Right kidney (tissue), 1 donor: ENCODE results near the gene PSMD9.
"Not testable (repeated sequence)": the region's sequence is repeated elsewhere in the genome, so short reads cannot be mapped to it uniquely, and the experiment has no call there.

Experiments used
- DNase-seq: peaks from one replicate; pipeline ENCODE4 v3.0.0-alpha.2; 2016

Gene PSMD9

DNA sequence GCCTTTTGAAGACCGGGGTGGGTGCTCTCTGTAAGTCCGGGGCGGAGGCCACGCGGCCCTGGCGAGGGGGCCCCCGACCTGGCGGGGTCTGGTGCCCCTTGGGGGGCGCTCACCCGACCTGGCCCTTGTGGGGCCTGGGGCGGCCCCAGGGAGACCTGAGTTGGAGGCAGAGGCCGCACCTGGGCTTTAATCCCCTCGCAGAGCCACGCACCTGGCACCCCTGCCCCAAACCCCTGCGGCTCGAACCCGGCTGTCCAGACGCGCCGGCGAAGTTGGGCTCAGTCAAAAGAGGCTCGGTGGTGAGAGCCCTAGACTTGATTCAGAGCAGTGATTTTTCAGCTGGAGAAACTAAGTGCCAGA lies 30.1 kb downstream of the PSMD9 start:
- peak; percentile 69 for DNase-seq

- no peak for DNase-seq
Observed at GRCh38 chr12:121921066-121921465, 32.5 kb downstream of the PSMD9 start.

DNA sequence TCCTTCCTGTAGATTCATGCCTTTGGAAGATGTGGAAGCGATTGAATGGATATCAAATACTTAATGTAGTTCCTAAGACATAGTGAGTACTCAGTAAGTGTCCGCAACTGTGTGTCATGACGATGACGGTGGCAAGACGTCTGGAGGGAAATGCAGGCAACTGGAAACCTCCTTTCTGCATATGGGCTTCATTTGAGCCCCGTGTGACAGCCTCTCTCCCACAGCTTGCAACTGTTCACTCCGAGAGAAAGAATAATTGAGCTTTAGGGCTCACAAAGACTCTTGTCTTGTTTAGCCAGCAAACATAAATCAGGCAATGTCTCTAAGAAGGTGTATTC lies 36.7 kb downstream of the PSMD9 start:
- no peak for DNase-seq

GRCh38 chr12:121926874-121927706 lies 38.5 kb downstream of the PSMD9 start:
- no peak for DNase-seq

GRCh38 chr12:121927813-121928212 lies 39.2 kb downstream of the PSMD9 start:
- no peak for DNase-seq

- DNase-seq, result not testable (repeated sequence)
Observed at GRCh38 chr12:121929545-121929944, 41.0 kb downstream of the PSMD9 start.

- DNase-seq, result no peak
Observed at GRCh38 chr12:121930862-121931261, 42.3 kb downstream of the PSMD9 start.

DNA sequence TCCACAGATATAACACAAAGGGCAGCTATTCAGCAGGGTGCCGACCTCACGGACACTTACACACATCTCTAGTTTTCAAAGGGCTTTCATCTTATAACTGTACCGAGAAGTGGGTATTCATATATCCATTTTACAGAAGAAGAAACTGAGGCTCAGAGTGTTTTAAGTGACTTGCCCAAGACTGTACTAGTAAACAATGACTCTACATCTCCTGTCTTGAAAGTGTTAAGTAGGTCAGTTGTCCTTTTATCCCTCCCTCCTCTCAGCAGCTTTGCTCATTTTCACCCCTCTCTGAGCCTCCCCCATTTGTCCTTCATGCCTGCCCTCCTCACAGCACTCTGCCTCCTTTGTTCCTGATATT lies 43.6 kb downstream of the PSMD9 start:
- DNase-seq, result no peak

DNA sequence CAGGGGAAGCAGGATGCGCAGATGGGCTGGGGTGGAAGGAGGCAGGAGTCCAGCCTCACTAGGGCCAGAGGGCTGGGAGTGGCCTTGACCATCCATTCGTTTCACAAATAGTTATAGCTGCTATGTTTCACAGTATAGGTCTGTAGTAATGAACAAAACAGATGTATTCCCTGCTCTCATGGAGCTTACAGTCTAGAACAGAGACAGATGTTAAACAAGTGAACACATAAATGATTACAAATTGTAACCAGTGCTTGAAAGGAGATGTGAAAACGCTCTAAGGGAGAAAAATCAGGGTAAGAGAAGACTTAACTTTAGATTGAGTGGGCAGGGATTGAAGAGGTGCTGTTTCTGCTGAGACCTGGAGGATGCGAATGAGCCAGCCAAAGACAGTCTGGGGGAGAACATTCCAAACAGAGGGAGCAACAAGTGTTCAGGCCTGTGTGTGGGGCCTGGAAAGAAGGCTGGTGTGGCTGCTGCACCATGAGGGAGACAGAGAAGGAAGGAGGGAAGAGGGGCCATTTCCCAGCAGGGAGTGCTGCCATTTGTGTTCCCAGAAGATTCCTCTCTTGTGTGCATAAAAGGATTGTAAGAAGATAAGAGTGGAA lies 44.4 kb downstream of the PSMD9 start:
- DNase-seq, result no peak

DNA sequence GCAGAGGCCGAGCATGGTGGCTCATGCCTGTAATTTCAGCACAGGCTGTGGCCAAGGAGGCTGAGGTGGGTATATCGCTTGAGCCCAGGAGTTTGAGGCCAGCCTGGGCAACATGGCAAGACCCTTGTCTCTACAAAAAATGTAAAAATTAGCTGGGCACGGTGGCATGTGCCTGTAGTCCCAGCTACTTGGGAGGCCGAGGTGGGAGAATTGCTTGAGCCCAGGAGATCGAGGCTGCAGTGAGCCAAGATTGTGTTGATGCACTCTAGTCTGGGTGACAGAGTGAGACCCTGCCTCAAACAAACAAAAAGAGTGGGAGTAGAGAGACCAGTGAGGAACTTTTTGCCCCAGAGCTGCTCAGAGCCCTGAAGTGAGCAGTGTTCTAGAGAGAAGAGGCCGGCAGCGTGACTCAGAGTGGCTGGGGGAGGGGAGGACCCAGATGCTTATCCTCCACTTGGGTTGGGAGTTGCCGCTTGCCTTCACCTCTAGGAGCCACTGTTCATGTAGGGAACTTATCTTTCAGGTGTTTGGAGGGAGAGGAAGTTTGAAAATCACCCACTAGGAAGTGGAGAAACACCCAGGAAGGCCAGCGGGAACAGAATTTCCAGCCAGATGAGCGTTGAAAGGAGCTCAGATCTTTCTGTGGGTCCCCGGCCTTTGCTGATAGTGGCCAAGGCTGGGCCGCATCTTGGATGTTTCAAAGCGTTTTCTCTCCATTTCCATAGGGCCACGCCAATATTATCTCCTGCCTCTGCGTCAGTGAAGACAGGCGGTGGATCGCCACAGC lies 45.1 kb downstream of the PSMD9 start:
- DNase-seq, result no peak

GRCh38 chr12:121934309-121934664 lies 45.7 kb downstream of the PSMD9 start:
- no peak for DNase-seq

DNA sequence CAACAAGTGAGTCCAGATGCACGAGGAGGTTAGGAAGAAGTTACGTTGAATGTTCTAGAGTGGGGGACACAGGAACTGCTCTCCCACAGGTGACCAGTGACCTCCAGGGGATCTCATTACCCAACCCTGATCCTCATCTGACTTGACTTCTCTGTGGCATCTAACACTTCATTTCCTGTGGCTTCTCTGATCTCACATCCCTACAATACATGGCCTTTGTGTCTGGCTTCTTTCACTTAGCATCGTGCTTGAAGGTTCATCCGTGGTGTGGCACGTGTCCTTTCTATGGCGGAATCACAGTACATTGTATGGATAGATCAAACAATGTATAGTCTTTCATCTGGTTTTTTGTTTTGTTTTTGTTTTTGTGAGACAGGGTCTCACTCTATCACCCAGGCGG lies 49.1 kb downstream of the PSMD9 start:
- DNase-seq, result no peak

DNA sequence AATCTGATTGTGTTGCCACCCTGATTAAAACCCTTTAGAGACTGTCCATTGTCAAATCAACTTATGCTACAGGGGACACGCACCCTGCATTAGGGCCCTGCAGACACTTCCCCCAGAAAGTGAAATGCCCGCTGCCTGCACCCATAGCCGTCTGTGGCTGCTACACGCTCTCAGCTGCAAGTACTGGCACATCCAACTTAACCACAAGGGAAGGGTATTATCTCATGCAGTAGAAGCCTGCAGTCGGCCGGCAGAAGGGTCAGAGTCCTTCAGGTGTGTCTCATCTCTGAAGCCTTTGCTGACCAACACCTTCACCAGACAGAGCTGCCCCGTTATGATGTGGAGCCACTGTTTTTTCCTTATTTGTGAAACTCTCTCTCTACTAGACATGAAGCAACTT lies 50.6 kb downstream of the PSMD9 start:
- DNase-seq, result no peak

GRCh38 chr12:121939992-121940766 lies 51.6 kb downstream of the PSMD9 start:
- DNase-seq, result no peak

GRCh38 chr12:121942145-121942718 lies 53.6 kb downstream of the PSMD9 start:
- DNase-seq, result no peak

DNA sequence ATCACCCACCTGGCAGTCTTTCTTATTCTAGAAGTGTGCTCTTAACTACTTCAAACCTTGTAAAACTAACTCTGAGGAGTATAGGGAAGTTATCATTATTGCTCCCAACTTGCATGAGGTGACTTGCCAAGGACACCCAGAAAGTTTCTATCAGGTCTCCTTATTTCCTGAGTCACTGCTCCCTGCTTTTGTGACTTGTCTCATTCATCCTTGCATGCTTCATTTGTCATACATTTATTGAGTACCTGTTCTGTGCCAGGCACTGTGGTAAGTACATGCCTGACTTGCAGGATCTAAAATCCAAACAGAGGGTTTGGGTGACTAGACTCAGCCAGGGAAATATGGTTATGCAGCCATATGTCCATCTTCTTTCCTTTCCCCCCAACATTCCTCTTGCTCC lies 55.3 kb downstream of the PSMD9 start:
- no peak for DNase-seq

DNA sequence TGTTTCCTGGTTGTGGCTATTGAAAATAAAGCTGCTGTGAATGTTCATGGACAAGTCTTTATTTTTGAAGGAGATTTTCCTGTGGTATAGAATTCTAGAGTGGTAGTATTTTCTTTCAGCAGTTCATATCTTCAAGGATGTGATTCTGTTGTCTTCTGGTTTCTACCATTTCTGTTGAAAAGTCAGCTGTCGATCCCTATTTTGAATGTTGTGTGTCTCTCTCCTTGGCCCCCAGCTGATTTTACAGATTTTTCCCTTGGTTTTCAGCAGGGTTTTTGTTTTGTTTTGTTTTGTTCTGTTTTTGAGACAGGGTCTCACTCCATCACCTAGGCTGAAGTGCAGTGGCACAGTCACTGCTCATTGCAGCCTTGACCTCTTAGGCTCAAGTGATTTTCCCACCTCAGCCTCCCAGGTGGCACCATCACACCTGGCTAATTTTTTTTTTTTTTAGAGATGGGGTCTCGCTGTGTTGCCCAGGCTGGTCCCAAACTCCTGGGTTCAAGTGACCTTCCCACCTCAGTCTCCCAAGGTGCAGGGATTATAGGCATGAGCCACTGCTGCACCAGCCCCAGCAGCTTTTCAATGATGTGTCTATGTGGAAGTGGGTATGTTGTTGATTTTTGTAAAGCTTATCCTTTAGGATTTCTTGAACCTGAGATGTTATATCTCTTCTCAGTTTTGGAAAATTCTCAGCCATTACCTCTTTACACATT lies 57.9 kb downstream of the PSMD9 start:
- no peak for DNase-seq

- DNase-seq, result no peak
Observed at GRCh38 chr12:121947981-121948380, 59.4 kb downstream of the PSMD9 start.

DNA sequence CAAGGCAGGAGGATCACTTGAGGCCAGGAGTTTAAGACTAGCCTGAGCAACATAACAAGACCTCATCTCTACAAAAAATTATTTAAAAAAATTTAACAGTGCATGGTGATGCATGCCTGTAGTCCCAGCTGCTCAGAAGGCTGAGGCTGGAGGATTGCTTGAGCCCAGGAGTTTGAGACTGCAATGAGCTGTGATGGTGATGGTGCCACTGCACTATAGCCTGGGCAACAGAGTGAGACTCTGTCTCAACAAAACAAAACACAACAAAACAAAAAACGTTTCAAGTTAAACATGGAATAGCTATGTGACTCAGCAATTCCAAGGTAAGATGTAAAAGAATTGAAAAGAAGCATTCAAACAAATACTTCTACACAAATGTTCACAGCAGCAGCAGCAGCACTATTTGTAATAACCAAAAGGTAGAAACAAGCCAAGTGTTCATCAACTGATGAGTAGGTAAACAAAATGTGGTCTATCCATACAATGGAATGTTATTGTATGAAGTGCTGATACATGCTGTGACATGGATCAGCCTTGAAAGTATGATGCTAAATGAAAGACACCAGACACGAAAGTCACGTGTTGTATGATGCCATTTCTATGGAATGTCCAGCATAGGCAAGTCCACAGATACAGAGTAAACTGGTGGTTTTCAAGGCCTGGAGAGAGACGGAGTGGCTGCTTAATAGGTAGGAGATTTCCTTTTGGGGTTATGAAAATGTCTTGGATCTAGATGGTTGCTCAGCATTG lies 61.2 kb downstream of the PSMD9 start:
- DNase-seq, result no peak

DNA sequence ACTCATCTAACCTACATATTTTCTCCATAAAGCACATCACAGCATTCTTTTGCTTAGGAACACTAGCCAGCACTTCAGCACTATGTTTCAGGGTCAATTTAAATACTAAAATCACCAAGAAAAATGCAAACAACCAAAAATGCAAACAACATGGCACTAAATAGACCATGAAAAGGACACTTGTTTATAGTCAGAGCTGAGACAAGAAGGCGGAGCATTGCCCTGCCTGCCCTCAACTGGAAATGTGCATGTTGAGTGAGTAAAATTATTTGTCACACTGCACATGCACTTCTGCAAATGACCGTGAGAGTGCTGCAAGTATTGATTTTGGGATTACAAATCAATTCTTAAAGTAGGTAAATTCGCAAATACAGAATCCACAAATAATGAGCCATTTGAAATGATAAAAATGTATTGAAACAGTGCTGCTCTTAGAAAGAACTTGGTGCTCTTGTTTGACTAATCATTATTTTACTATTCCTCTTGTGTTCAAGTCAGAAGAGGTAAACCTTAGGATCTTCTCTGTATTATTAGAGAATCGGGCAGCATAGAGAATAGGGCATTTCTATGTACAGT lies 64.6 kb downstream of the PSMD9 start:
- DNase-seq, result no peak

GRCh38 chr12:121953695-121954094 lies 65.1 kb downstream of the PSMD9 start:
- DNase-seq, result no peak
